Fibroblast of mammary gland (primary cell): Measurements from ENCODE around the gene TMEM98.

Source experiments
- DNase-seq: peaks from one replicate; pipeline ENCODE4 v3.0.0-alpha.2; 2010; ENCODE audit warnings: low read depth
- H3K4me3 ChIP-seq: 2 replicates; pipeline ENCODE4 v1.5.1; 2011; ENCODE audit warnings: low read depth, mild to moderate bottlenecking, low read length, moderate library complexity; ENCODE audit not compliant: control insufficient read depth
- TF ChIP-seq, protein P1 (sequence below): conservative IDR thresholded peaks from 2 replicates; pipeline ENCODE4 v1.5.1; 2011; ENCODE audit warnings: low read depth, low read length, inconsistent platforms; ENCODE audit not compliant: control insufficient read depth, insufficient read depth

Gene TMEM98

GRCh38 chr17:32894245-32894644 lies 33.7 kb upstream of the TMEM98 start:
- DNase-seq: no peak
- TF ChIP-seq, protein P1, sequence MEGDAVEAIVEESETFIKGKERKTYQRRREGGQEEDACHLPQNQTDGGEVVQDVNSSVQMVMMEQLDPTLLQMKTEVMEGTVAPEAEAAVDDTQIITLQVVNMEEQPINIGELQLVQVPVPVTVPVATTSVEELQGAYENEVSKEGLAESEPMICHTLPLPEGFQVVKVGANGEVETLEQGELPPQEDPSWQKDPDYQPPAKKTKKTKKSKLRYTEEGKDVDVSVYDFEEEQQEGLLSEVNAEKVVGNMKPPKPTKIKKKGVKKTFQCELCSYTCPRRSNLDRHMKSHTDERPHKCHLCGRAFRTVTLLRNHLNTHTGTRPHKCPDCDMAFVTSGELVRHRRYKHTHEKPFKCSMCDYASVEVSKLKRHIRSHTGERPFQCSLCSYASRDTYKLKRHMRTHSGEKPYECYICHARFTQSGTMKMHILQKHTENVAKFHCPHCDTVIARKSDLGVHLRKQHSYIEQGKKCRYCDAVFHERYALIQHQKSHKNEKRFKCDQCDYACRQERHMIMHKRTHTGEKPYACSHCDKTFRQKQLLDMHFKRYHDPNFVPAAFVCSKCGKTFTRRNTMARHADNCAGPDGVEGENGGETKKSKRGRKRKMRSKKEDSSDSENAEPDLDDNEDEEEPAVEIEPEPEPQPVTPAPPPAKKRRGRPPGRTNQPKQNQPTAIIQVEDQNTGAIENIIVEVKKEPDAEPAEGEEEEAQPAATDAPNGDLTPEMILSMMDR: no peak
- no peak overlapping the region for H3K4me3 ChIP-seq

DNA sequence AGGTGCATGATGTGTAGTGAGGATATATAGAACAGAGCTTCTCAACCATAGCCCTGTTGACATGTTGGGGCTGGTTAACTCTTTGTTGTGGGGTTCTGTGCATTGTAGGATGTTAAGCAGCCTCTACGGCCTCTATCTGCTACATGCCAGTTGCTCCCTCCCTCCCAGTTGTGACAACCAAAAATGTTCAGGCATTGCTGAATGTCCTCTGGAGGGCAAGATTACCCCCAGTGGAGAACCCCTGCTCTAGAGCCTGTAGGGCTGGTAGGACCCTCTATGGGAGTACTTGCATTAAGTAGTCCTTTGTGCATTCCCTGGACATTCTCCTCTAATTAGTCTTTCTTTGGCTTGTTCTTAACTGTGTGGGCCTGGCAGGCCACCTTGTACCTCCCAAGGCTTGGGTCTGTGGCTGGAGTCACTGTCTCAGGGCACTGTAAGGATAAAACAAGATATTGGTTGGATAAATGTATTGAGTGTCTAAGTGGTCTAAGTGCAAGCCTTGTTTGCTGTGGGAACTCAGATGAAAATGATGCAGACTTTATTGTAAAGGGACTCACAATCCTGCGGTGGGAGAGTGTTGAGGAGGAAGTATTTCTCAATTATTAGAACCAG lies 31.2 kb upstream of the TMEM98 start:
- TF ChIP-seq, protein P1: no peak
- H3K4me3 ChIP-seq: no peak overlapping the region
- no peak for DNase-seq

DNA sequence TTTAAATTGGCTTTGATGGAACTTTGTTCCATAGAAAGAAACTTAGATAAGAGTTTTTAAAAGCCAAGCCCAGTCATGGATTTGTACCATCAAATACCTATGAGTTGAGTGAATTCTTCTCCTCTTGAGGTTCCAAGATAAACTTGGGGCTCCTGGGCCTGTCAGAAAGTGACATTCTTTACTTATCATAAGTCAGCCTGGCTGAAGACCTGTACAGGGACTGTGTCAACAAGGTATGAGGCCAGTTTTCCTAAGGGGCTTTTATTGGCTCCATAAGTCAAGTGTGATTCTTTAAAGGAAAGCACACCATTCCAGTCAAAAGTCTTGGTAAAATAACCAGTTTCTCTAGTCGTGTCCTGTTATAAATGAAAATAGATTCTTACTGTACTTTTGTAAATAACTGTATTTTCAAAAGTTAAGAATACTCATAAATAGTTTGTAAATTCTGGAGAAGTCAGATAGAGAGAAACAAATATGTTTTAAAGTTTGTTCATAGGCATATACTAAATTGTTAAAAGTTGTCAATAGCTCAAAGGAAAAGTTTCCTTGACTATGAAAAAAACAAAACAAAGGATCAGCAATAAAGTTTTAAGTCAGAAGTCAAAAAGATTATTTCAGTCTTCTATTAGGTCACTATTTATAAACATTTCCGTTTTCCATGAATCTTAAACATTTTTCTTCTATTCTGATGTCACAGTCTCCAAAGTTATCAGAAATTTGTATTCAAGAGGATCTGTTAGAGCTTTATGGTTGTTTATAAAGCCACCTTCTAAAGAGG lies 28.5 kb upstream of the TMEM98 start:
- H3K4me3 ChIP-seq: no peak overlapping the region
- TF ChIP-seq, protein P1: no peak
- DNase-seq: no peak

DNA sequence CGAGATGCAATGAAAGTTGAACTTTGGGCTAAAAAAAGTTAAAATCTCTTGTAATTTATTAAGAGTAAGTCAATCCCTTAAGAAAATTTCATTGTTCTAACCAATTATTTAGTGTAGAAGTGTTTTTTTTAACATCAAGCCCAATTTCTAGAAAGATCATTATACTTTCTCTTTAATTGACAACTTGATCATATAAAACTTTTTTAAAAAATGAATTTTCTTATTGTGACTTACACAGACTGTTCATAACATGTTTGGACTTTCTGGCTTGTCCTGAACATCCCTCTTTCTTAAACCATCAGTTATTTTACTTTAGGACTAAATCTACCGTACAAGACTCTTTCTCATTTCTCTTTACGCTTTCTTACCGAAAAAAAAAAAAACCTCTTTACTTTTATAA lies 26.2 kb upstream of the TMEM98 start:
- TF ChIP-seq, protein P1: no peak
- DNase-seq: no peak
- H3K4me3 ChIP-seq: no peak overlapping the region

- no peak for DNase-seq
- TF ChIP-seq, protein P1: no peak
- no peak overlapping the region for H3K4me3 ChIP-seq
Observed at GRCh38 chr17:32903774-32904673, 23.9 kb upstream of the TMEM98 start.

- no peak for DNase-seq
- TF ChIP-seq, protein P1: no peak
- H3K4me3 ChIP-seq: no peak overlapping the region
Observed at GRCh38 chr17:32904891-32905290, 23.1 kb upstream of the TMEM98 start.
